Measurements from ENCODE around the gene SAMHD1. TPM values are rescaled to one million over a fixed set of nuclear protein-coding genes. Genes with fewer than 3 reads are reported as not detected.

SAMHD1 gene
- total and polyA plus RNA-seq, 2 of the 13 experiments (the other 11 are each of a cell fraction or from before 2014, with no cell fraction given), result 16.9 to 43.5 TPM

DNA sequence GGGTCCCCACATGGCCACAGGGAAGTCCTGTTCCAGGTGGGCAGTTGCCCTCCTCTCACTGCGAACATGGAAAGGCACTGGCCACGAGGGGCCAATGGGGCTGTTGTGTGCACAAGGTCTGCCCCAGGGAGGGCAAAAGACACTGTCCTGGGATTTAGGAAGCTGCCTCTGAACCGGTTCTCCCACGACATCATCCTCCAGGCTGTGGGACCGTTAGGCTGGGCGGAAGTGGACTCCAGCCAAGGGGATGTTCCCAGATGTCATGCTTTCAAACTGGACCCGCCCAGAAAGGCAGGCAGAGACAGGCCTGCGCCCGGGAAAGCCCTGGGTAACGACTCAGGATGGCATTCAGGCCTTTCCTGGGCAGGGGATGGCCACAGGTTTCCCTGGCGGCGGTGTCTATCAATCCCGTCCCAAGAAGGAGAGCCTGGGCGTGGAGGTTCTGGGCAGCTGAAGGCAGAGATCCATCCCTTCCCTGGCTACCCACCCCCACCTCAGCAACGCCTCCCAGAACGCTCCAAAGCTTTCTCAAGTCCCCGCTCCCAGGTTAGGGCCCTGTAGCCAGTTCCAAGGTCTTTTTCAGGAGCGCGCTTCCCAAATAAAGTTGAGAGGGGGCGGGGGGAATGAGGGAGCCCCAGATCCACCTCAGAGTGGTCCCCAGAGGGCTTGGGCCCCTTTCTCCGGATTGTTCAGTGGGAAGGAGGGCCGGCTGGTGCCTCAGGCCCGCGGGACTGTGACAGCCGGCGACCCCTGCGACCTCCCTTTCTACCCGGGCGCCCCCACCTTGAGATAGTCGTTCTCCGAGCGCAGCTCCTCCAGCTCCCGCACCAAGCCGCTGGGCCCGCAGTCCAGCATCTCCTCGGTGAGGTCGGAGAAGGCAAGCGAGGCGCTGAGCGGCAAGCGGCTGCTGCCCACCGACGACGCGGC lies 89.4 kb downstream of the SAMHD1 start (continued):
- TF ChIP-seq, protein P1, sequence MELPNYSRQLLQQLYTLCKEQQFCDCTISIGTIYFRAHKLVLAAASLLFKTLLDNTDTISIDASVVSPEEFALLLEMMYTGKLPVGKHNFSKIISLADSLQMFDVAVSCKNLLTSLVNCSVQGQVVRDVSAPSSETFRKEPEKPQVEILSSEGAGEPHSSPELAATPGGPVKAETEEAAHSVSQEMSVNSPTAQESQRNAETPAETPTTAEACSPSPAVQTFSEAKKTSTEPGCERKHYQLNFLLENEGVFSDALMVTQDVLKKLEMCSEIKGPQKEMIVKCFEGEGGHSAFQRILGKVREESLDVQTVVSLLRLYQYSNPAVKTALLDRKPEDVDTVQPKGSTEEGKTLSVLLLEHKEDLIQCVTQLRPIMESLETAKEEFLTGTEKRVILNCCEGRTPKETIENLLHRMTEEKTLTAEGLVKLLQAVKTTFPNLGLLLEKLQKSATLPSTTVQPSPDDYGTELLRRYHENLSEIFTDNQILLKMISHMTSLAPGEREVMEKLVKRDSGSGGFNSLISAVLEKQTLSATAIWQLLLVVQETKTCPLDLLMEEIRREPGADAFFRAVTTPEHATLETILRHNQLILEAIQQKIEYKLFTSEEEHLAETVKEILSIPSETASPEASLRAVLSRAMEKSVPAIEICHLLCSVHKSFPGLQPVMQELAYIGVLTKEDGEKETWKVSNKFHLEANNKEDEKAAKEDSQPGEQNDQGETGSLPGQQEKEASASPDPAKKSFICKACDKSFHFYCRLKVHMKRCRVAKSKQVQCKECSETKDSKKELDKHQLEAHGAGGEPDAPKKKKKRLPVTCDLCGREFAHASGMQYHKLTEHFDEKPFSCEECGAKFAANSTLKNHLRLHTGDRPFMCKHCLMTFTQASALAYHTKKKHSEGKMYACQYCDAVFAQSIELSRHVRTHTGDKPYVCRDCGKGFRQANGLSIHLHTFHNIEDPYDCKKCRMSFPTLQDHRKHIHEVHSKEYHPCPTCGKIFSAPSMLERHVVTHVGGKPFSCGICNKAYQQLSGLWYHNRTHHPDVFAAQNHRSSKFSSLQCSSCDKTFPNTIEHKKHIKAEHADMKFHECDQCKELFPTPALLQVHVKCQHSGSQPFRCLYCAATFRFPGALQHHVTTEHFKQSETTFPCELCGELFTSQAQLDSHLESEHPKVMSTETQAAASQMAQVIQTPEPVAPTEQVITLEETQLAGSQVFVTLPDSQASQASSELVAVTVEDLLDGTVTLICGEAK (IDR thresholded peaks at IDR 0.05), result no peak
- TF ChIP-seq, protein P1 (CRISPR knock-in tag; IDR thresholded peaks at IDR 0.05), result peak; percentile 67
- TF ChIP-seq ZZZ3 (CRISPR knock-in tag; IDR thresholded peaks at IDR 0.05; ENCODE audit: borderline replicate concordance), result no peak
- peak; percentile 59; the same call in 1 of the 2 replicates for TF ChIP-seq KAT7 (CRISPR knock-in tag; IDR thresholded peaks at IDR 0.05; ENCODE audit: borderline replicate concordance)
- TF ChIP-seq, protein P2, sequence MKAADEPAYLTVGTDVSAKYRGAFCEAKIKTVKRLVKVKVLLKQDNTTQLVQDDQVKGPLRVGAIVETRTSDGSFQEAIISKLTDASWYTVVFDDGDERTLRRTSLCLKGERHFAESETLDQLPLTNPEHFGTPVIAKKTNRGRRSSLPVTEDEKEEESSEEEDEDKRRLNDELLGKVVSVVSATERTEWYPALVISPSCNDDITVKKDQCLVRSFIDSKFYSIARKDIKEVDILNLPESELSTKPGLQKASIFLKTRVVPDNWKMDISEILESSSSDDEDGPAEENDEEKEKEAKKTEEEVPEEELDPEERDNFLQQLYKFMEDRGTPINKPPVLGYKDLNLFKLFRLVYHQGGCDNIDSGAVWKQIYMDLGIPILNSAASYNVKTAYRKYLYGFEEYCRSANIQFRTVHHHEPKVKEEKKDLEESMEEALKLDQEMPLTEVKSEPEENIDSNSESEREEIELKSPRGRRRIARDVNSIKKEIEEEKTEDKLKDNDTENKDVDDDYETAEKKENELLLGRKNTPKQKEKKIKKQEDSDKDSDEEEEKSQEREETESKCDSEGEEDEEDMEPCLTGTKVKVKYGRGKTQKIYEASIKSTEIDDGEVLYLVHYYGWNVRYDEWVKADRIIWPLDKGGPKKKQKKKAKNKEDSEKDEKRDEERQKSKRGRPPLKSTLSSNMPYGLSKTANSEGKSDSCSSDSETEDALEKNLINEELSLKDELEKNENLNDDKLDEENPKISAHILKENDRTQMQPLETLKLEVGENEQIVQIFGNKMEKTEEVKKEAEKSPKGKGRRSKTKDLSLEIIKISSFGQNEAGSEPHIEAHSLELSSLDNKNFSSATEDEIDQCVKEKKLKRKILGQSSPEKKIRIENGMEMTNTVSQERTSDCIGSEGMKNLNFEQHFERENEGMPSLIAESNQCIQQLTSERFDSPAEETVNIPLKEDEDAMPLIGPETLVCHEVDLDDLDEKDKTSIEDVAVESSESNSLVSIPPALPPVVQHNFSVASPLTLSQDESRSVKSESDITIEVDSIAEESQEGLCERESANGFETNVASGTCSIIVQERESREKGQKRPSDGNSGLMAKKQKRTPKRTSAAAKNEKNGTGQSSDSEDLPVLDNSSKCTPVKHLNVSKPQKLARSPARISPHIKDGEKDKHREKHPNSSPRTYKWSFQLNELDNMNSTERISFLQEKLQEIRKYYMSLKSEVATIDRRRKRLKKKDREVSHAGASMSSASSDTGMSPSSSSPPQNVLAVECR (CRISPR knock-in tag; IDR thresholded peaks at IDR 0.05; ENCODE audit: borderline replicate concordance), result peak; percentile 86
- TF ChIP-seq, protein P3, sequence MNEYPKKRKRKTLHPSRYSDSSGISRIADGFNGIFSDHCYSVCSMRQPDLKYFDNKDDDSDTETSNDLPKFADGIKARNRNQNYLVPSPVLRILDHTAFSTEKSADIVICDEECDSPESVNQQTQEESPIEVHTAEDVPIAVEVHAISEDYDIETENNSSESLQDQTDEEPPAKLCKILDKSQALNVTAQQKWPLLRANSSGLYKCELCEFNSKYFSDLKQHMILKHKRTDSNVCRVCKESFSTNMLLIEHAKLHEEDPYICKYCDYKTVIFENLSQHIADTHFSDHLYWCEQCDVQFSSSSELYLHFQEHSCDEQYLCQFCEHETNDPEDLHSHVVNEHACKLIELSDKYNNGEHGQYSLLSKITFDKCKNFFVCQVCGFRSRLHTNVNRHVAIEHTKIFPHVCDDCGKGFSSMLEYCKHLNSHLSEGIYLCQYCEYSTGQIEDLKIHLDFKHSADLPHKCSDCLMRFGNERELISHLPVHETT (CRISPR knock-in tag; conservative IDR thresholded peaks at IDR 0.05), result no peak
- TF ChIP-seq, protein P4, sequence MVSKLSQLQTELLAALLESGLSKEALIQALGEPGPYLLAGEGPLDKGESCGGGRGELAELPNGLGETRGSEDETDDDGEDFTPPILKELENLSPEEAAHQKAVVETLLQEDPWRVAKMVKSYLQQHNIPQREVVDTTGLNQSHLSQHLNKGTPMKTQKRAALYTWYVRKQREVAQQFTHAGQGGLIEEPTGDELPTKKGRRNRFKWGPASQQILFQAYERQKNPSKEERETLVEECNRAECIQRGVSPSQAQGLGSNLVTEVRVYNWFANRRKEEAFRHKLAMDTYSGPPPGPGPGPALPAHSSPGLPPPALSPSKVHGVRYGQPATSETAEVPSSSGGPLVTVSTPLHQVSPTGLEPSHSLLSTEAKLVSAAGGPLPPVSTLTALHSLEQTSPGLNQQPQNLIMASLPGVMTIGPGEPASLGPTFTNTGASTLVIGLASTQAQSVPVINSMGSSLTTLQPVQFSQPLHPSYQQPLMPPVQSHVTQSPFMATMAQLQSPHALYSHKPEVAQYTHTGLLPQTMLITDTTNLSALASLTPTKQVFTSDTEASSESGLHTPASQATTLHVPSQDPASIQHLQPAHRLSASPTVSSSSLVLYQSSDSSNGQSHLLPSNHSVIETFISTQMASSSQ (IDR thresholded peaks at IDR 0.05; ENCODE audit: low read depth), result no peak
- TF ChIP-seq, protein P4 (CRISPR knock-in tag; IDR thresholded peaks at IDR 0.05; ENCODE audit: borderline replicate concordance), result no peak
